HepG2 (cell line): ENCODE measurements around the gene OVOL2. TPM values are rescaled to one million over a fixed set of nuclear protein-coding genes. Genes with fewer than 3 reads are reported as not detected.
A peak's percentile ranks its signal among the peaks of the same experiment; 100 is the strongest.

Source experiments
- CBX2 ChIP-seq, 2 experiments: fragments of 200-600 bp in 1 of 2; sonication (generic); formaldehyde crosslinking in 1 of 2; IDR thresholded peaks; 2 replicates each; pipeline versions ENCODE4 v1.7.0 to v1.8.1; 2018 to 2022; ENCODE audit warnings: low read depth in 2 of 2, low read length in 1 of 2, mild to moderate bottlenecking in 1 of 2, missing genetic modification reagents in 1 of 2
- GABPA ChIP-seq, 2 experiments: IDR thresholded peaks; 2 replicates each; pipeline ENCODE4 v1.6.1; 2011 to 2016; ENCODE audit warnings: low read depth in 2 of 2, low read length in 1 of 2, missing biosample characterization in 1 of 2, missing genetic modification characterization in 1 of 2
- GLI4 ChIP-seq: sonication (generic); formaldehyde crosslinking; IDR thresholded peaks from 2 replicates; pipeline ENCODE4 v1.5.1; 2020; ENCODE audit warnings: missing genetic modification reagents, mild to moderate bottlenecking, moderate library complexity, borderline replicate concordance
- IRF9 ChIP-seq: sonication (generic); formaldehyde crosslinking; IDR thresholded peaks from 2 replicates; pipeline ENCODE4 v1.8.0; 2022; ENCODE audit warnings: missing genetic modification reagents, mild to moderate bottlenecking, borderline replicate concordance
- MTF2 ChIP-seq: sonication (generic); formaldehyde crosslinking; IDR thresholded peaks from 2 replicates; pipeline ENCODE4 v1.5.0; 2020; ENCODE audit warnings: missing genetic modification reagents, borderline replicate concordance
- MYNN ChIP-seq: sonication (generic); formaldehyde crosslinking; IDR thresholded peaks from 2 replicates; pipeline ENCODE4 v1.4.0; 2020; ENCODE audit warnings: mild to moderate bottlenecking, low read depth, missing genetic modification reagents
- NCOA2 ChIP-seq: sonication (generic); formaldehyde crosslinking; IDR thresholded peaks from 2 replicates; pipeline ENCODE4 v1.8.0; 2022; ENCODE audit warnings: inconsistent platforms
- NFE2L1 ChIP-seq: sonication (generic); formaldehyde crosslinking; IDR thresholded peaks from 2 replicates; pipeline ENCODE4 v1.4.0; 2020; ENCODE audit warnings: missing genetic modification reagents, mild to moderate bottlenecking, borderline replicate concordance
- NR1H2 ChIP-seq: sonication (generic); formaldehyde crosslinking; IDR thresholded peaks from 2 replicates; pipeline ENCODE4 v1.8.1; 2022; ENCODE audit warnings: low read depth, missing genetic modification reagents, borderline replicate concordance
- NR2F2 ChIP-seq: IDR thresholded peaks from 2 replicates; pipeline ENCODE4 v1.6.1; 2012; ENCODE audit warnings: low read depth, inconsistent platforms, borderline replicate concordance
- PRPF4 ChIP-seq: fragments of 200-400 bp; formaldehyde crosslinking; IDR thresholded peaks from 2 replicates; pipeline ENCODE4 v1.6.1; 2016; ENCODE audit warnings: low read length, low read depth; ENCODE audit not compliant: poor library complexity, severe bottlenecking
- RXRA ChIP-seq: sonication (generic); formaldehyde crosslinking; IDR thresholded peaks from 2 replicates; pipeline ENCODE4 v1.5.1; 2020; ENCODE audit warnings: missing genetic modification reagents
- SAFB2 ChIP-seq: sonication (generic); formaldehyde crosslinking; IDR thresholded peaks from 2 replicates; pipeline ENCODE4 v1.5.1; 2020; ENCODE audit warnings: missing genetic modification reagents, low read depth, mild to moderate bottlenecking, borderline replicate concordance
- SP140L ChIP-seq: sonication (generic); formaldehyde crosslinking; IDR thresholded peaks from 2 replicates; pipeline ENCODE4 v1.4.0; 2020; ENCODE audit warnings: missing genetic modification reagents, borderline replicate concordance
- ZNF468 ChIP-seq: sonication (generic); formaldehyde crosslinking; IDR thresholded peaks from 2 replicates; pipeline ENCODE4 v1.8.0; 2022; ENCODE audit warnings: mild to moderate bottlenecking, moderate library complexity, missing genetic modification reagents
- ZNF547 ChIP-seq: sonication (generic); formaldehyde crosslinking; IDR thresholded peaks from 2 replicates; pipeline ENCODE4 v1.5.1; 2020; ENCODE audit warnings: mild to moderate bottlenecking, missing genetic modification reagents
- ZNF550 ChIP-seq: sonication (generic); formaldehyde crosslinking; IDR thresholded peaks from 2 replicates; pipeline ENCODE4 v1.4.0; 2020; ENCODE audit warnings: mild to moderate bottlenecking, missing genetic modification reagents, borderline replicate concordance
- ZNF552 ChIP-seq: sonication (generic); formaldehyde crosslinking; IDR thresholded peaks from 2 replicates; pipeline ENCODE4 v1.9.0; 2022; ENCODE audit warnings: missing genetic modification reagents, mild to moderate bottlenecking, borderline replicate concordance
- ZNF570 ChIP-seq: sonication (generic); formaldehyde crosslinking; IDR thresholded peaks from 2 replicates; pipeline ENCODE4 v1.4.0; 2020; ENCODE audit warnings: mild to moderate bottlenecking, missing genetic modification reagents, borderline replicate concordance
- polyA plus RNA-seq, 8 experiments: library from polyadenylated mRNA; depleted of rRNA in 3 of 8; stranded (reverse) in 7 of 8; unstranded in 1 of 8; fragments of >200 nt; fragmentation: Illumina TruSeq in 4 of 8; extraction: Trizol in 4 of 8; gene quantifications; 2 replicates each; pipeline versions ENCODE4 v1.2.1 to v1.2.3, GENCODE V29; 2011 to 2016; ENCODE audit warnings: low read depth in 4 of 8, missing spikeins in 1 of 8, mixed read lengths in 1 of 8; ENCODE audit not compliant: insufficient read depth in 1 of 8
- total RNA-seq, 5 experiments: library from RNA; depleted of rRNA; stranded (reverse); fragments of >200 nt; fragmentation: Illumina TruSeq; extraction: Trizol; gene quantifications; 2 replicates each; pipeline ENCODE4 v1.2.3, GENCODE V29; 2016; ENCODE audit warnings: low read depth in 1 of 5
- TF ChIP-seq, protein P1 (sequence below): sonication (generic); formaldehyde crosslinking; IDR thresholded peaks from 2 replicates; pipeline ENCODE4 v1.5.0; 2020; ENCODE audit warnings: missing genetic modification reagents
- TF ChIP-seq, protein P2 (sequence below): sonication (generic); formaldehyde crosslinking; IDR thresholded peaks from 2 replicates; pipeline ENCODE4 v1.4.0; 2020; ENCODE audit warnings: mild to moderate bottlenecking, missing genetic modification reagents
- TF ChIP-seq, protein P3 (sequence below): IDR thresholded peaks from 2 replicates; pipeline ENCODE4 v1.4.0; 2020; ENCODE audit warnings: mild to moderate bottlenecking, missing genetic modification reagents

The OVOL2 gene
- total and polyA plus RNA-seq, 2 of the 13 experiments (the other 11 are each of a cell fraction or from before 2014, with no cell fraction given): 0.20 to 0.31 TPM

- TF ChIP-seq ZNF570 (CRISPR knock-in tag) (no peak), MTF2 (peak; percentile 97), SAFB2 (CRISPR knock-in tag) (no peak), MYNN (CRISPR knock-in tag) (no peak), SP140L (CRISPR knock-in tag) (no peak), NCOA2 (CRISPR knock-in tag) (no peak), PRPF4 (no peak), RXRA (CRISPR knock-in tag) (peak; percentile 34; the same call in 1 of the 2 replicates), NFE2L1 (no peak), GLI4 (CRISPR knock-in tag) (no peak), ZNF552 (CRISPR knock-in tag) (no peak), IRF9 (CRISPR knock-in tag) (no peak), ZNF550 (no peak), ZNF468 (no peak), GABPA (IDR thresholded peaks at IDR 0.05; ENCODE audit: low read depth, low read length) (no peak), GABPA (CRISPR knock-in tag; IDR thresholded peaks at IDR 0.05; ENCODE audit: low read depth) (no peak), NR1H2 (CRISPR knock-in tag) (no peak), CBX2 (IDR thresholded peaks at IDR 0.05; ENCODE audit: low read depth, low read length) (no peak), CBX2 (CRISPR knock-in tag; IDR thresholded peaks at IDR 0.05; ENCODE audit: low read depth) (no peak), NR2F2 (no peak), ZNF547 (CRISPR knock-in tag) (0 out of 2 replicates have a peak, but pooled peaks have one; percentile 16)
- TF ChIP-seq, protein P1, sequence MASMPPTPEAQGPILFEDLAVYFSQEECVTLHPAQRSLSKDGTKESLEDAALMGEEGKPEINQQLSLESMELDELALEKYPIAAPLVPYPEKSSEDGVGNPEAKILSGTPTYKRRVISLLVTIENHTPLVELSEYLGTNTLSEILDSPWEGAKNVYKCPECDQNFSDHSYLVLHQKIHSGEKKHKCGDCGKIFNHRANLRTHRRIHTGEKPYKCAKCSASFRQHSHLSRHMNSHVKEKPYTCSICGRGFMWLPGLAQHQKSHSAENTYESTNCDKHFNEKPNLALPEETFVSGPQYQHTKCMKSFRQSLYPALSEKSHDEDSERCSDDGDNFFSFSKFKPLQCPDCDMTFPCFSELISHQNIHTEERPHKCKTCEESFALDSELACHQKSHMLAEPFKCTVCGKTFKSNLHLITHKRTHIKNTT (CRISPR knock-in tag): no peak
- TF ChIP-seq, protein P2, sequence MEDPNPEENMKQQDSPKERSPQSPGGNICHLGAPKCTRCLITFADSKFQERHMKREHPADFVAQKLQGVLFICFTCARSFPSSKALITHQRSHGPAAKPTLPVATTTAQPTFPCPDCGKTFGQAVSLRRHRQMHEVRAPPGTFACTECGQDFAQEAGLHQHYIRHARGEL (CRISPR knock-in tag): no peak
- TF ChIP-seq, protein P3, sequence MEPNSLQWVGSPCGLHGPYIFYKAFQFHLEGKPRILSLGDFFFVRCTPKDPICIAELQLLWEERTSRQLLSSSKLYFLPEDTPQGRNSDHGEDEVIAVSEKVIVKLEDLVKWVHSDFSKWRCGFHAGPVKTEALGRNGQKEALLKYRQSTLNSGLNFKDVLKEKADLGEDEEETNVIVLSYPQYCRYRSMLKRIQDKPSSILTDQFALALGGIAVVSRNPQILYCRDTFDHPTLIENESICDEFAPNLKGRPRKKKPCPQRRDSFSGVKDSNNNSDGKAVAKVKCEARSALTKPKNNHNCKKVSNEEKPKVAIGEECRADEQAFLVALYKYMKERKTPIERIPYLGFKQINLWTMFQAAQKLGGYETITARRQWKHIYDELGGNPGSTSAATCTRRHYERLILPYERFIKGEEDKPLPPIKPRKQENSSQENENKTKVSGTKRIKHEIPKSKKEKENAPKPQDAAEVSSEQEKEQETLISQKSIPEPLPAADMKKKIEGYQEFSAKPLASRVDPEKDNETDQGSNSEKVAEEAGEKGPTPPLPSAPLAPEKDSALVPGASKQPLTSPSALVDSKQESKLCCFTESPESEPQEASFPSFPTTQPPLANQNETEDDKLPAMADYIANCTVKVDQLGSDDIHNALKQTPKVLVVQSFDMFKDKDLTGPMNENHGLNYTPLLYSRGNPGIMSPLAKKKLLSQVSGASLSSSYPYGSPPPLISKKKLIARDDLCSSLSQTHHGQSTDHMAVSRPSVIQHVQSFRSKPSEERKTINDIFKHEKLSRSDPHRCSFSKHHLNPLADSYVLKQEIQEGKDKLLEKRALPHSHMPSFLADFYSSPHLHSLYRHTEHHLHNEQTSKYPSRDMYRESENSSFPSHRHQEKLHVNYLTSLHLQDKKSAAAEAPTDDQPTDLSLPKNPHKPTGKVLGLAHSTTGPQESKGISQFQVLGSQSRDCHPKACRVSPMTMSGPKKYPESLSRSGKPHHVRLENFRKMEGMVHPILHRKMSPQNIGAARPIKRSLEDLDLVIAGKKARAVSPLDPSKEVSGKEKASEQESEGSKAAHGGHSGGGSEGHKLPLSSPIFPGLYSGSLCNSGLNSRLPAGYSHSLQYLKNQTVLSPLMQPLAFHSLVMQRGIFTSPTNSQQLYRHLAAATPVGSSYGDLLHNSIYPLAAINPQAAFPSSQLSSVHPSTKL (CRISPR knock-in tag): no peak
Measured at GRCh38 chr20:18056174-18057100, 1.3 kb downstream of the OVOL2 start (continued).
